Measurements from ENCODE around the gene STRADA. TPM values are rescaled to one million over a fixed set of nuclear protein-coding genes. Genes with fewer than 3 reads are reported as not detected.

The STRADA gene
- total RNA-seq, 1 experiment from 2014 or later = 18.7 TPM

DNA sequence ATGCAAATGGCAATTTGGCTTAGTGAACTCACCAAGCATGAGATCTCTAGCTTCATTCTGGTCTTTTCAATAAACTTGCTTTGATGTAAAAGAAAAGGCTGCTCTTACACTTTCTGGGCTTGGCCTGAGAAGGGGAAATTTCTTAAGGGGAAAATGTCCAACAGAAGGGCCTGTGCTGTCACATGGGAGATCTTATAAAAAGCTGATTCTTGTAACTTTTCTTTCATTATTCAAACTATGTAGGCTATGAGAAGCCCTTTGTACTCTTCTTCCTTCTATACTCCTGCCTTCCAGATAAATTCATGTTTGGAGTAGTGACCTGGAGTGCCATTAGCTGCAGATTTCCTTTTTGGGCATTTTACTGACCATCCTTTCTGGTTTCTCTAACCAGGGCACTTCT is 58.6 kb downstream of the STRADA start:
- DNase-seq (ENCODE audit: low read depth) = no peak

- DNase-seq (ENCODE audit: low read depth) = no peak
Observed at GRCh38 chr17:63682441-63682840, 59.2 kb downstream of the STRADA start.

GRCh38 chr17:63681530-63681929 is 60.1 kb downstream of the STRADA start:
- DNase-seq (ENCODE audit: low read depth) = no peak

DNA sequence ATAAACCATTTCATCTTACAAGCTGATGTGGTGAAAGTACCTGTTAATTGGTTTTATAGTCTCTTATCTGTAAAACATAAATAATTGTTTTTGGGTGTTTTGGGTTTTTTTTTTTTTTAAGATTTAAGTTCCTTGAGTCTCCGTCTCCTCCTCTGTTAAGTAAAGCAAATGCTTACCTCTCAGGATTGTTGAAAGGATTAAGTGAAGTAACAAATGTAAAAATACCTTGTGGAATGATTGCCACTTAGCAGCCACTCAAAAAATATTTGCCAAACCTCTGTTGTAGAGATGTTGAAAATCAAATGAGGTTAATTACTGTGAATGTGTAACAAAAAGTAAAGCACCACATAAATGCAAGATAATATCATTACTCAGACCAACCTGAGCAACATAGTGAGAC is 60.9 kb downstream of the STRADA start:
- no peak for DNase-seq (ENCODE audit: low read depth)

- no peak for DNase-seq (ENCODE audit: low read depth)
Observed at GRCh38 chr17:63679214-63679613, 62.4 kb downstream of the STRADA start.

- no peak for DNase-seq (ENCODE audit: low read depth)
Observed at GRCh38 chr17:63676584-63676983, 65.0 kb downstream of the STRADA start.

- DNase-seq (ENCODE audit: low read depth) = peak; percentile 93
Observed at GRCh38 chr17:63675607-63676546, 65.7 kb downstream of the STRADA start.

DNA sequence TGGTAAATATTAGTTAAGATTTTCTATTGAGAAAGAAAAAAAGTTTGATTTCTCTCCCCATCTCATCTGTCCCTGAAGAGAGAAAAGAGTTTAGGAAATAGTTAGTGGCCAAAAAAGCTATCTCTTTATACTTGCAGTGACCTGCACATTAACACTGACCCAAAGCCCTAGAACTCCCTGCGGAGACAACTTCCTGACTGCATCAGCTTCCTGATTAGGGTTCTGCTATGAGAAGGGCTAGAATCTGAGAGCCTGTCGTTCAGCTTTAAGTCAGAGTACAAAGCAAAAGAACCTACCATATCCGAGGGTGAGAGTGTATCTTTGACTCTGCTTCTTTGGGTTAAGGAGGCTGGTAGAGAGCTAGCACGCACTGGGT is 66.4 kb downstream of the STRADA start:
- peak; percentile 33 for DNase-seq (ENCODE audit: low read depth)

DNA sequence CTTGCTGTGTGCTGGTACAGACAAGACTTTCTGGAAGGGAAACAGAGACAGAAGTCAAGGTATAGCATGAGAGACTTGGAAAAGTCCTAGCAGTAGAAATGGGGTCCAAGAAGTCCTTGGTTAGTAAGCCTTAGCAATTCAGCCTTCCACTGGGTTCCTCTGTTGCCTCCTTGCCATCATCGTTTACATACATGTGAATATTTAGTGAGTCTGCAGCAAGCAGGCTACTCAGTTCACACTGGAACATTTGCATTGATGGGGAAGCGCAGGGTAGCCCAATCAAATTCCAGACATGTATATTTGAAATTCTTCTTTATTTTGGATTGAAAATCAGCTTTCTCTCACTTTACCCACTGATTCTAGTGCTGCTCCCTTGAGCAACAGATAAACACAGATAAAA is 68.7 kb downstream of the STRADA start:
- DNase-seq (ENCODE audit: low read depth) = no peak

DNA sequence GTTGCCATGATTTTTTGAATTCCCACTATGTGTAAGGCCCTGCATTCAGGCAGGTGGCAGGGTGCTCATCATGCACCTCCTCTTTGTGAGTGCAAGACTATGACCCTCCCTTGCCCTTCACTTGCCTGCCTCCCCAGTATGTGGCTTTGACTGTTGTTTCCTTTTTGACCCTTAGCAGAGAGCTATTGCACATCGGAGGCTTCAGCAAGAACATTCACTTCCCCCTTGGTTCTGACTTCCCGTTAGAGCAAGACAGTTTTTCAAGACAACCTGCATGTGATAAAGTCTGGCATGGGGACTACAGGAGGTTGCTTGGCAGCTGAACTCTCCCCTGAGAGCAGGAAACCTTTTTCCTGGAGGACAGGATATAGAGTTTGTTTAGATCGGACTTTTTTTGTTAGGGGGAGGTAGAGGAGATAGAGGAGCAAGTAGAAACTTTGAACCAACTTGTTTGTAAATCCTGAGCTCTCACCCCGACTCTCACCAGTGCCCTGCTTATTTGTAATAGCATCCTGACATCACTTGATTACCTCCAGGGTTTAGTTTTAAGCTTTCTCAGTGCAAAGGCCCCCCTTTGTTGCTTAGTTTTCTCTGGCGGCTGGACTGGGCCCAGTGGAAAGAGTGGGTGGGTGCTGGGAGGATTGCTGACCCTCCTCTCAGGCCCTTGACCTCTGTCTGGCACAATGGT is 75.9 kb downstream of the STRADA start:
- no peak for DNase-seq (ENCODE audit: low read depth)

GRCh38 chr17:63659850-63660249 is 81.7 kb downstream of the STRADA start:
- no peak for DNase-seq (ENCODE audit: low read depth)

GRCh38 chr17:63658366-63658765 is 83.2 kb downstream of the STRADA start:
- no peak for DNase-seq (ENCODE audit: low read depth)

GRCh38 chr17:63657786-63658185 is 83.8 kb downstream of the STRADA start:
- no peak for DNase-seq (ENCODE audit: low read depth)

- no peak for DNase-seq (ENCODE audit: low read depth)
Observed at GRCh38 chr17:63653050-63653449, 88.5 kb downstream of the STRADA start.

Other genes with a start within 250 kb of the STRADA start
- not detected in 2 replicates for gene KCNH6, start 218.4 kb downstream of the STRADA start, total RNA-seq (2014; rRNA removed; shearing (Covaris generic))
- 29.9 and 36.7 TPM in 2 replicates for gene DCAF7, start 191.3 kb downstream of the STRADA start, total RNA-seq (2014; rRNA removed; shearing (Covaris generic))
- gene TACO1, start 140.9 kb downstream of the STRADA start, total RNA-seq (2014; rRNA removed; shearing (Covaris generic)) = 22.9 and 23.8 TPM in 2 replicates
- 16.8 and 19.7 TPM in 2 replicates for gene MAP3K3, start 119.4 kb downstream of the STRADA start, total RNA-seq (2014; rRNA removed; shearing (Covaris generic))
- gene LIMD2, start 41.7 kb downstream of the STRADA start, total RNA-seq (2014; rRNA removed; shearing (Covaris generic)) = 32.3 and 41.7 TPM in 2 replicates
- 94.1 and 117 TPM in 2 replicates for gene CCDC47, start 31.8 kb upstream of the STRADA start, total RNA-seq (2014; rRNA removed; shearing (Covaris generic))
- 43.3 and 48.5 TPM in 2 replicates for gene DDX42, start 32.4 kb upstream of the STRADA start, total RNA-seq (2014; rRNA removed; shearing (Covaris generic))
- 75.3 and 98.5 TPM in 2 replicates for gene PSMC5, start 85.6 kb upstream of the STRADA start, total RNA-seq (2014; rRNA removed; shearing (Covaris generic))
- 91.3 and 116 TPM in 2 replicates for gene FTSJ3, start 85.9 kb upstream of the STRADA start, total RNA-seq (2014; rRNA removed; shearing (Covaris generic))
- gene SMARCD2, start 100.9 kb upstream of the STRADA start, total RNA-seq (2014; rRNA removed; shearing (Covaris generic)) = 69.4 and 73.5 TPM in 2 replicates
- gene CSH2, start 131.9 kb upstream of the STRADA start, total RNA-seq (2014; rRNA removed; shearing (Covaris generic)) = not detected in 2 replicates
- gene GH2, start 140.1 kb upstream of the STRADA start, total RNA-seq (2014; rRNA removed; shearing (Covaris generic)) = not detected in 2 replicates
- gene CSH1, start 154.8 kb upstream of the STRADA start, total RNA-seq (2014; rRNA removed; shearing (Covaris generic)) = not detected in 2 replicates
- gene CSHL1, start 169.5 kb upstream of the STRADA start, total RNA-seq (2014; rRNA removed; shearing (Covaris generic)) = not detected in 2 replicates
- not detected in 2 replicates for gene GH1, start 177.0 kb upstream of the STRADA start, total RNA-seq (2014; rRNA removed; shearing (Covaris generic))
- gene CD79B, start 190.5 kb upstream of the STRADA start, total RNA-seq (2014; rRNA removed; shearing (Covaris generic)) = 2.6 TPM in 1 of 2 replicates, not detected in the other
- 0.06 TPM in 1 of 2 replicates, not detected in the other for gene SCN4A, start 231.1 kb upstream of the STRADA start, total RNA-seq (2014; rRNA removed; shearing (Covaris generic))

All from Daoy (cell line).